DND-41 (cell line): ENCODE results near the gene ANKRD40CL.

Experiments
- ATAC-seq: fragments of 200-7000 bp; cut with Tn5 transposase; 3 replicates; pipeline ENCODE4 v1.9.1; 2021; ENCODE audit warnings: low read depth; ENCODE audit not compliant: insufficient read depth
- DNase-seq: peaks from one replicate; pipeline ENCODE4 v3.0.0-alpha.2; 2020
- H2AFZ ChIP-seq: 2 replicates; pipeline ENCODE4 v1.6.0; 2012; ENCODE audit warnings: low read depth, low read length
- H3K27ac ChIP-seq: 2 replicates; pipeline ENCODE4 v1.5.1; 2012; ENCODE audit warnings: low read length, inconsistent platforms
- H3K27me3 ChIP-seq: fragments of 200-600 bp; sonication (generic); 2 replicates; pipeline ENCODE4 v1.6.0; 2012; ENCODE audit warnings: low read length, mild to moderate bottlenecking, inconsistent platforms; ENCODE audit not compliant: insufficient read depth, poor library complexity
- H3K36me3 ChIP-seq: 2 replicates; pipeline ENCODE4 v1.5.1; 2012; ENCODE audit warnings: low read length, inconsistent platforms; ENCODE audit not compliant: insufficient read depth
- H3K4me1 ChIP-seq: 2 replicates; pipeline ENCODE4 v1.5.1; 2012; ENCODE audit warnings: mild to moderate bottlenecking, low read length; ENCODE audit not compliant: insufficient read depth
- H3K4me2 ChIP-seq: 2 replicates; pipeline ENCODE4 v1.6.0; 2012; ENCODE audit warnings: mild to moderate bottlenecking, moderate library complexity, low read length, inconsistent platforms; ENCODE audit not compliant: insufficient read depth
- H3K4me3 ChIP-seq, 2 experiments: fragments of 200-600 bp in 1 of 2; shearing (Covaris generic) in 1 of 2; 2 replicates each; pipeline ENCODE4 v1.5.1; 2012 to 2016; ENCODE audit warnings: inconsistent platforms in 2 of 2, low read length in 2 of 2, mild to moderate bottlenecking in 2 of 2, low read depth in 1 of 2, moderate library complexity in 1 of 2
- H3K79me2 ChIP-seq: 2 replicates; pipeline ENCODE4 v1.6.0; 2012; ENCODE audit warnings: low read length, inconsistent platforms; ENCODE audit not compliant: insufficient read depth
- H3K9ac ChIP-seq: 2 replicates; pipeline ENCODE4 v1.6.0; 2012; ENCODE audit warnings: low read depth, mild to moderate bottlenecking, inconsistent platforms, low read length, moderate library complexity
- H3K9me3 ChIP-seq: 2 replicates; pipeline ENCODE4 v1.5.1; 2012; ENCODE audit warnings: low read length, moderate library complexity, mild to moderate bottlenecking, inconsistent platforms; ENCODE audit not compliant: insufficient read depth, severe bottlenecking
- H4K20me1 ChIP-seq: 2 replicates; pipeline ENCODE4 v1.6.0; 2012; ENCODE audit warnings: low read length; ENCODE audit not compliant: insufficient read depth
- CTCF ChIP-seq: IDR thresholded peaks from 2 replicates; pipeline ENCODE4 v1.5.1; 2012; ENCODE audit warnings: borderline replicate concordance, low read length, moderate library complexity, mild to moderate bottlenecking; ENCODE audit not compliant: poor library complexity, severe bottlenecking; ENCODE audit errors: extremely low read depth
- EZH2 ChIP-seq: IDR thresholded peaks from 3 replicates; pipeline ENCODE4 v1.6.1; 2012; ENCODE audit warnings: borderline replicate concordance, low read depth, mild to moderate bottlenecking, moderate library complexity, low read length, inconsistent platforms; ENCODE audit not compliant: severe bottlenecking

Gene ANKRD40CL

GRCh38 chr17:50719924-50720794 is 47.2 kb downstream of the ANKRD40CL start:
- peaks cover 42% of the 10 kb centered on the region for H3K4me1 ChIP-seq
- ATAC-seq = no peak
- peak overlapping the region; percentile 94 for H3K9ac ChIP-seq
- H3K79me2 ChIP-seq = peaks cover 67% of the 10 kb centered on the region
- DNase-seq = no peak
- no peaks in the 10 kb centered on the region for H3K9me3 ChIP-seq
- H3K4me2 ChIP-seq = peak overlapping the region; percentile 63
- H4K20me1 ChIP-seq = peaks cover 45% of the 10 kb centered on the region
- peaks cover 11% of the 10 kb centered on the region for H3K36me3 ChIP-seq
- peak overlapping the region; percentile 87 for H3K27ac ChIP-seq
- H2AFZ ChIP-seq = peak overlapping the region; percentile 80
- H3K4me3 ChIP-seq = peak overlapping the region; percentile 58 to 73
- no peaks in the 10 kb centered on the region for H3K27me3 ChIP-seq
- TF ChIP-seq CTCF (no peak), EZH2 (no peak)

GRCh38 chr17:50719144-50719923 is 48.0 kb downstream of the ANKRD40CL start, which contains the start of gene LUC7L3:
Gene LUC7L3 (plus strand): TSS chr17:50719603. CDS start chr17:50719733, 130 bp downstream.
- H3K27ac ChIP-seq = peak within 1 kb of the TSS; percentile 87

GRCh38 chr17:50715471-50715870 is 51.8 kb downstream of the ANKRD40CL start:
- H3K79me2 ChIP-seq = peaks cover 20% of the 10 kb centered on the region
- TF ChIP-seq CTCF = no peak
- no peak for TF ChIP-seq EZH2
- ATAC-seq = no peak
- peaks cover 4% of the 10 kb centered on the region; the same call in 1 of the 2 replicates for H3K36me3 ChIP-seq
- no peaks in the 10 kb centered on the region for H3K27me3 ChIP-seq
- H3K4me1 ChIP-seq = peaks cover 10% of the 10 kb centered on the region
- H2AFZ ChIP-seq = no peak overlapping the region
- H4K20me1 ChIP-seq = peaks cover 2% of the 10 kb centered on the region; the same call in 1 of the 2 replicates
- no peak overlapping the region for H3K4me2 ChIP-seq
- H3K9ac ChIP-seq = no peak overlapping the region
- no peak overlapping the region for H3K4me3 ChIP-seq
- H3K9me3 ChIP-seq = no peaks in the 10 kb centered on the region
- H3K27ac ChIP-seq = no peak overlapping the region
- no peak for DNase-seq

More at GRCh38 chr17:50719144-50719923, 48.0 kb downstream of the ANKRD40CL start, which contains the start of gene LUC7L3:
- peak within 1 kb of the TSS; percentile 80 for H2AFZ ChIP-seq
- H3K27me3 ChIP-seq = no peaks in the 10 kb centered on the region
- H3K9me3 ChIP-seq = no peaks in the 10 kb centered on the region
- peaks cover 38% of the 10 kb centered on the region for H4K20me1 ChIP-seq
- DNase-seq (peak; percentile 94), ATAC-seq (peak; percentile 92)
- H3K4me1 ChIP-seq = peaks cover 42% of the 10 kb centered on the region
- no peak for TF ChIP-seq CTCF
- no peak for TF ChIP-seq EZH2
- peak within 1 kb of the TSS; percentile 58 to 73 for H3K4me3 ChIP-seq
- peaks cover 11% of the 10 kb centered on the region for H3K36me3 ChIP-seq
- H3K4me2 ChIP-seq = peak within 1 kb of the TSS; percentile 63
- peak within 1 kb of the TSS; percentile 94 for H3K9ac ChIP-seq
- H3K79me2 ChIP-seq = peaks cover 59% of the 10 kb centered on the region
